Trophoblast cell (in vitro differentiated cells and primary cell): Measurements from ENCODE around the gene SLC37A1.

ENCODE experiments used
- DNase-seq, 2 donors: peaks; one replicate each; pipeline ENCODE4 v3.0.0-alpha.2; 2016
- H2AFZ ChIP-seq: 2 replicates; pipeline ENCODE4 v1.6.1; 2013; ENCODE audit warnings: low read length, moderate library complexity, mild to moderate bottlenecking; ENCODE audit not compliant: insufficient read depth, poor library complexity
- H2AK5ac ChIP-seq: 2 replicates; pipeline ENCODE4 v1.6.1; 2013; ENCODE audit warnings: mild to moderate bottlenecking, low read length
- H2BK120ac ChIP-seq: 2 replicates; pipeline ENCODE4 v1.6.1; 2013; ENCODE audit warnings: low read length, mild to moderate bottlenecking, moderate library complexity; ENCODE audit not compliant: insufficient read depth, poor library complexity
- H2BK12ac ChIP-seq: 2 replicates; pipeline ENCODE4 v1.6.1; 2013; ENCODE audit warnings: mild to moderate bottlenecking, low read length, moderate library complexity
- H2BK5ac ChIP-seq: 2 replicates; pipeline ENCODE4 v1.6.1; 2013; ENCODE audit warnings: low read length, low read depth, moderate library complexity, mild to moderate bottlenecking; ENCODE audit not compliant: poor library complexity
- H3K14ac ChIP-seq: 2 replicates; pipeline ENCODE4 v1.6.1; 2013; ENCODE audit warnings: mild to moderate bottlenecking, low read length
- H3K18ac ChIP-seq: 2 replicates; pipeline ENCODE4 v1.6.1; 2013; ENCODE audit warnings: mild to moderate bottlenecking, low read length
- H3K23ac ChIP-seq: 2 replicates; pipeline ENCODE4 v1.6.1; 2013; ENCODE audit warnings: low read length
- H3K27ac ChIP-seq: 2 replicates; pipeline ENCODE4 v1.5.1; 2013; ENCODE audit warnings: low read depth, mild to moderate bottlenecking, inconsistent platforms, low read length, moderate library complexity
- H3K27me3 ChIP-seq: 2 replicates; pipeline ENCODE4 v1.6.1; 2013; ENCODE audit warnings: inconsistent platforms, mild to moderate bottlenecking, low read length, moderate library complexity; ENCODE audit not compliant: insufficient read depth
- H3K36me3 ChIP-seq, 2 experiments: 1 replicate in 1 of 2; 2 replicates in 1 of 2; pipeline ENCODE4 v1.6.1; 2013; ENCODE audit warnings: low read length in 2 of 2, mild to moderate bottlenecking in 2 of 2, moderate library complexity in 1 of 2; ENCODE audit not compliant: insufficient read depth in 2 of 2, control insufficient read depth in 1 of 2
- H3K4ac ChIP-seq: 2 replicates; pipeline ENCODE4 v1.6.1; 2013; ENCODE audit warnings: low read depth, mild to moderate bottlenecking, low read length, moderate library complexity
- H3K4me1 ChIP-seq, 2 experiments: 1 replicate in 1 of 2; 2 replicates in 1 of 2; pipeline ENCODE4 v1.6.1; 2013; ENCODE audit warnings: low read length in 2 of 2, mild to moderate bottlenecking in 2 of 2, moderate library complexity in 1 of 2; ENCODE audit not compliant: insufficient read depth in 2 of 2, control insufficient read depth in 1 of 2
- H3K4me2 ChIP-seq: 2 replicates; pipeline ENCODE4 v1.6.1; 2013; ENCODE audit warnings: inconsistent platforms, mild to moderate bottlenecking, low read length, moderate library complexity
- H3K4me3 ChIP-seq: 2 replicates; pipeline ENCODE4 v1.5.1; 2013; ENCODE audit warnings: mild to moderate bottlenecking, low read depth, low read length, inconsistent platforms
- H3K79me1 ChIP-seq: one replicate; pipeline ENCODE4 v1.6.1; 2013; ENCODE audit warnings: low read length
- H3K79me2 ChIP-seq: 2 replicates; pipeline ENCODE4 v1.6.1; 2013; ENCODE audit warnings: low read length, mild to moderate bottlenecking; ENCODE audit not compliant: control insufficient read depth, insufficient read depth, poor library complexity
- H3K9ac ChIP-seq: 2 replicates; pipeline ENCODE4 v1.6.1; 2013; ENCODE audit warnings: mild to moderate bottlenecking, low read length
- H3K9me3 ChIP-seq: 2 replicates; pipeline ENCODE4 v1.6.1; 2013; ENCODE audit warnings: low read depth, mild to moderate bottlenecking, control low read depth, inconsistent platforms, low read length; ENCODE audit not compliant: insufficient read depth
- H4K12ac ChIP-seq: 2 replicates; pipeline ENCODE4 v1.6.1; 2013; ENCODE audit warnings: low read depth, mild to moderate bottlenecking, low read length, moderate library complexity
- H4K8ac ChIP-seq: 2 replicates; pipeline ENCODE4 v1.6.1; 2013; ENCODE audit warnings: low read depth, mild to moderate bottlenecking, low read length, moderate library complexity
- H4K91ac ChIP-seq: one replicate; pipeline ENCODE4 v1.6.1; 2013; ENCODE audit warnings: low read depth, mild to moderate bottlenecking, low read length, moderate library complexity
- WGBS: extraction: QIAGEN DNeasy Blood & Tissue Kit; methylation state at CpG from one replicate; pipeline ENCODE4 v1.1.7; 2013; ENCODE audit warnings: missing lambda C conversion rate; ENCODE audit not compliant: insufficient read length, insufficient coverage; ENCODE audit errors: extremely low coverage; 5-methylcytosine and 5-hydroxymethylcytosine counted together

Gene SLC37A1

GRCh38 chr21:42565206-42565810 is 51.7 kb downstream of the SLC37A1 start:
- H3K18ac ChIP-seq: no peak overlapping the region
- no peak for DNase-seq
- no peak overlapping the region for H4K8ac ChIP-seq
- H2BK120ac ChIP-seq: no peak overlapping the region
- no peak overlapping the region for H4K91ac ChIP-seq
- no peak overlapping the region for H2AFZ ChIP-seq
- no peaks in the 10 kb centered on the region for H3K27me3 ChIP-seq
- H3K27ac ChIP-seq: no peak overlapping the region
- H2BK12ac ChIP-seq: no peak overlapping the region
- no peaks in the 10 kb centered on the region for H3K79me1 ChIP-seq
- H4K12ac ChIP-seq: no peak overlapping the region
- no peak overlapping the region for H3K23ac ChIP-seq
- no peaks in the 10 kb centered on the region for H3K9me3 ChIP-seq
- H2AK5ac ChIP-seq: no peak overlapping the region
- no peak overlapping the region for H3K14ac ChIP-seq
- H3K4me1 ChIP-seq: peaks cover 0 to 2% of the 10 kb centered on the region in 2 experiments
- H3K79me2 ChIP-seq: no peaks in the 10 kb centered on the region
- H3K36me3 ChIP-seq: peaks cover 43 to 52% of the 10 kb centered on the region in 2 experiments
- H3K4ac ChIP-seq: no peak overlapping the region
- no peak overlapping the region for H3K4me2 ChIP-seq
- H3K9ac ChIP-seq: no peak overlapping the region
- H2BK5ac ChIP-seq: no peak overlapping the region
- no peak overlapping the region for H3K4me3 ChIP-seq
- WGBS: no CpG with 5 or more reads among the region's 16 CpGs

DNA sequence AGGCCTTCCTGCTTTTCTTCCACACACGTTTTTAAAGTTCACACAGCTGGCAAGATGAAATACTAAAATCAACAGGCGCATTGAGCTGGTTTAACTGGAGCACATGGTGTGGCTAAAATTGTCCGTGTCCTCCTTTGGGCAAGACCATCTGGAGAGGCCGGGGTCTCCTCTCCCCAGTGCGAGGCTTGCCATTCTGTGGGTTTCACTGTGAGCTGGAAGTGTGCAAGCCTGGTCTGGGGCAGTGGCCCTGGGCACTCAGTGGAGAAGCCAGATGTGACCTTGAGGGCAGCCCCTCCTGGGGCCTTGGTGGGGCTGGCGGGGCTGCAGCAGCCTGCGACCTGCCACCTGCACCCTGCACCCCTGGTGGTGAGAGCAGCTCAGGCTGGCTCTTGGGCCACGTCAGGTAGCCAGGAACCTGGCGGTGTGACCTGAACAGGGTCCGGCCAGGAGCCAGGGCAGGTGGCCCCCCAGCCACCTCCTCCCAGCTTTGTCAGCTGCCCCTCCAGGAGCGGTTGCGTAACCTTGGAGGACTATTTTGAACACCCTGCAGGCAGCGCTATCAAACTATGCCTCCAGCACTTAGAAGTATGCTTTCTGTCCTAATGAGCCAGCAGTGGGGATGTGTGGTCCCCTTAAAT is 52.4 kb downstream of the SLC37A1 start:
- Histone ChIP-seq H4K91ac (no peak overlapping the region), H3K9me3 (no peaks in the 10 kb centered on the region), H3K27me3 (no peaks in the 10 kb centered on the region), H3K4me2 (no peak overlapping the region), H3K14ac (no peak overlapping the region), H3K79me2 (no peaks in the 10 kb centered on the region), H3K4me1 (peaks cover 0 to 2% of the 10 kb centered on the region in 2 experiments), H3K4me3 (no peak overlapping the region), H3K9ac (no peak overlapping the region), H2BK5ac (no peak overlapping the region), H2AFZ (no peak overlapping the region), H3K27ac (no peak overlapping the region), H2BK120ac (no peak overlapping the region), H2AK5ac (no peak overlapping the region), H2BK12ac (no peak overlapping the region), H4K12ac (no peak overlapping the region), H3K36me3 (peaks cover 47 to 58% of the 10 kb centered on the region in 2 experiments), H3K18ac (no peak overlapping the region), H3K79me1 (no peaks in the 10 kb centered on the region), H3K23ac (no peak overlapping the region), H4K8ac (no peak overlapping the region), H3K4ac (no peak overlapping the region)
- WGBS: no CpG with 5 or more reads among the region's 13 CpGs
- no peak for DNase-seq

GRCh38 chr21:42566524-42567213 is 53.0 kb downstream of the SLC37A1 start:
- Histone ChIP-seq H2BK12ac (no peak overlapping the region), H3K23ac (no peak overlapping the region), H3K27me3 (no peaks in the 10 kb centered on the region), H3K9ac (no peak overlapping the region), H3K27ac (no peak overlapping the region), H3K79me1 (no peaks in the 10 kb centered on the region), H3K79me2 (no peaks in the 10 kb centered on the region), H4K91ac (no peak overlapping the region), H3K4me1 (peaks cover 0 to 2% of the 10 kb centered on the region in 2 experiments), H3K4me2 (no peak overlapping the region), H3K9me3 (no peaks in the 10 kb centered on the region), H3K4me3 (no peak overlapping the region), H4K8ac (no peak overlapping the region), H2BK5ac (no peak overlapping the region), H4K12ac (no peak overlapping the region), H3K36me3 (peaks cover 49 to 59% of the 10 kb centered on the region in 2 experiments), H3K14ac (no peak overlapping the region), H2AK5ac (no peak overlapping the region), H3K18ac (no peak overlapping the region), H2AFZ (no peak overlapping the region), H2BK120ac (no peak overlapping the region), H3K4ac (no peak overlapping the region)
- no peak for DNase-seq
- no CpG with 5 or more reads among the region's 16 CpGs for WGBS

GRCh38 chr21:42567214-42567555 is 53.5 kb downstream of the SLC37A1 start:
- no peak overlapping the region for H4K12ac ChIP-seq
- H3K4me3 ChIP-seq: no peak overlapping the region
- no peak overlapping the region for H3K18ac ChIP-seq
- H3K9me3 ChIP-seq: no peaks in the 10 kb centered on the region
- no peaks in the 10 kb centered on the region for H3K79me1 ChIP-seq
- no peak overlapping the region for H3K4me2 ChIP-seq
- H2BK12ac ChIP-seq: no peak overlapping the region
- H3K79me2 ChIP-seq: no peaks in the 10 kb centered on the region
- no peaks in the 10 kb centered on the region for H3K27me3 ChIP-seq
- no CpG with 5 or more reads among the region's 10 CpGs for WGBS
- peaks cover 51 to 56% of the 10 kb centered on the region in 2 experiments for H3K36me3 ChIP-seq
- H3K9ac ChIP-seq: no peak overlapping the region
- no peak for DNase-seq
- no peak overlapping the region for H2BK120ac ChIP-seq
- peaks cover 0 to 2% of the 10 kb centered on the region in 2 experiments for H3K4me1 ChIP-seq
- no peak overlapping the region for H3K27ac ChIP-seq
- H3K14ac ChIP-seq: no peak overlapping the region
- no peak overlapping the region for H4K8ac ChIP-seq
- H2AFZ ChIP-seq: no peak overlapping the region
- H2BK5ac ChIP-seq: no peak overlapping the region
- H2AK5ac ChIP-seq: no peak overlapping the region
- no peak overlapping the region for H4K91ac ChIP-seq
- H3K23ac ChIP-seq: no peak overlapping the region
- H3K4ac ChIP-seq: no peak overlapping the region
